Embryonic facial prominence (tissue), 1 donor: ENCODE data around the gene FAM90A1.
A peak's percentile ranks its signal among the peaks of the same experiment; 100 is the strongest.
"Not testable (repeated sequence)": the region's sequence is repeated elsewhere in the genome, so short reads cannot be mapped to it uniquely, and the experiment has no call there.

Source experiments
- DNase-seq: peaks from one replicate; pipeline ENCODE4 v3.0.0-alpha.2; 2016; ENCODE audit errors: extremely low spot score

FAM90A1 gene, protein sequence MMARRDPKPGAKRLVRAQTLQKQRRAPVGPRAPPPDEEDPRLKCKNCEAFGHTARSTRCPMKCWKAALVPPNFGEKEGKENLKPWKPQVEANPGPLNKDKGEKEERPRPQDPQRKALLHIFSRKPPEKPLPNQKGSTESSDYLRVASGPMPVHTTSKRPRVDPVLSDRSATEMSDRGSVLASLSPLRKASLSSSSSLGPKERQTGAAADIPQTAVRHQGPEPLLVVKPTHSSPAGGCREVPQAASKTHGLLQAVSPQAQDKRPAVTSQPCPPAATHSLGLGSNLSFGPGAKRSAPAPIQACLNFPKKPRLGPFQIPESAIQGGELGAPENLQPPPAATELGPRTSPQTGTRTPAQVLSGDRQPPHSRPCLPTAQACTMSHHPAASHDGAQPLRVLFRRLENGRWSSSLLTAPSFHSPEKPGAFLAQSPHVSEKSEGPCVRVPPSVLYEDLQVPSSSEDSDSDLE

DNA sequence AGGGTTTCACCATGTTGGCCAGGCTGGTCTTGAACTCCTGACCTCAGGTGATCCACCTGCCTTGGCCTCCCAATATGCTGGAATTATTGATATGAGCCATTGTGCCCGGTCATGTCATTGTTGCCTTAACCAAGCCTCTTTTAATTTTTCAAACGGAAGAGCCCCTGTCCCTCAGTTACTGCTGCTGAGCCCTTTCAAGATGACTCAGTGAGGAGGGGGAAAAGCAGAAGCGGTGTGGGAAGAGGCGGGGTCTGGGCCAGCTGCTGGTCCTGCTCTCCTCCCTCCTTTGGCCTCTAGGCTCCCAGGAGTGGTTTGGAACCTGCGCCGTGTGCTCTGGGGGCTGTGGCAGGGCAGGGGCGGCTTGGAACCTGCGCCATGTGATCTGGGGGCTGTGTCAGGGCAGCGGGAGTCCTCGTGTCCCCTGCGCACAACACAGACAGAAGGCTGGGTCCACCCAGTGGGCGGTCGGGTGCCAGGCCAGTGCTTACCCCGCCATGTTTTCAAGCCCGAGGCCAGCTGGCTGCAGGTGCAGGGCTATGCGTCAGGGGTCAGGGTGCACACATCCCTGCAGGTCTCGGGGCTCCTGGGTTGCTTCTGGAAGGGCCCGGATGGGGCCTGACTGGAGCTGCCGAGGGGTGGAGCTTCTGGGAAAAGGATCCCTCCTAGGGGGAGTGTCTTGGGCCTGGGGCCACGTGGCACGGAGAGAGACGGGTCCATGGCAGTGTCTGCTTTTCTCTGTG is at the start of gene FAM90A1:
Gene FAM90A1 (minus strand): TSS at position 627 of the 740 bp plus-strand sequence. CDS start 2,786 bp downstream, outside the sequence.
- not testable (repeated sequence) for DNase-seq

DNA sequence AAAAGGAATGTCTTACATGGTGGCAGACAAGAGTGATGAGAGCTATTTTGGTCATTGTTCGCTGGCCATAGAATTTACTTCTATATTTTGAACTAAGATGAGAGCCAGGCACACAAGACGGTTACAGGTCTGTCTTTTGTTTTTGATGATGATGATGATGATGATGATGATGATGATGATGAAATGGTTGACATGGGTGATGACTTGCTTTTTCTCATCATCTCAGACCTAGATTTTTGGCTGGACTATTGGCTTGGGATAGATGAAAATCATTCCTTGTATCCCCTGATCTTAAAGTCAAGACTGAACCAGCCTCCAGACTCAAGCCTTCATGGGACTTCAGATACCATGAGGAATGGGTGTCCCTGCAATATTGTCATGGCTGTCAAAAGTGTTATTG is 49.0 kb upstream of the FAM90A1 start:
- not testable (repeated sequence) for DNase-seq

DNA sequence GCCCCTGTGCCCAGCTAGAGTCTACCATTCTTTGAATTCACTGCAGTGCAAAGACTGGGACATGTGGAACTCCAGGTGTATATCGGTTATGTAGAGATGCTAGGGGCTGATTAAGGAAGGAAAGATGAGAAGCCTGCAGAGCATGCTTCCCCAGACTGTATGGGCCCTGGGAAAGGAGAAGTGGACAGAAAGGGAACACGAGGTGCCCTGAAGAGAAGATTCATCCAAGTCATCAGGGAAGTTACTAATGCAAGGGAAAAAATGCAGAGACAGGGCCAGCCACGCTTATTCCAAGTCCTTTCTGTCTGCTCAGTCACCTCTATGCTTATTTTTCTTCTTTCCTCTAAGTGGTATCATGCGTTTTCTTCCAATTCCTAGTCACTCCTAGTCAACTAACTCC is 39.3 kb upstream of the FAM90A1 start:
- not testable (repeated sequence) for DNase-seq

DNA sequence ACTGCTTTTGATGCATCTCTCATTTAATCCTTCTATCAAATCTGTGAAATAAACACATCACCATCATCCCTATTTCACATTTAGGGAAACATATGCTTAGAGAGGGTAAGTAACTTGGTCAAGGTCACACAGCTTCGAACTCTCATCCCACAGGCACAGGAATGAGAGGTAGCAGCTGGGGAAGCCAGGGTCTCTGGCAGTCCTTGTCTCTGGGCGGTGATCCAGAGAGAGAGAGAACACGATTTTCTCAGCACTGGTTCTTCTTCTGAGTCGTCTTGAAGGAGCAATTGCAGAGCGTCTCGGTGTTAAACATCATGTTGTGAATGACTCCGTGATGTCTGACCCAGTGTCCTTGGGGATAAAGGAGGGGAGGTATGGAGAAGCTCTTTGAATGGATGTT is 36.8 kb upstream of the FAM90A1 start:
- DNase-seq, result not testable (repeated sequence)

DNA sequence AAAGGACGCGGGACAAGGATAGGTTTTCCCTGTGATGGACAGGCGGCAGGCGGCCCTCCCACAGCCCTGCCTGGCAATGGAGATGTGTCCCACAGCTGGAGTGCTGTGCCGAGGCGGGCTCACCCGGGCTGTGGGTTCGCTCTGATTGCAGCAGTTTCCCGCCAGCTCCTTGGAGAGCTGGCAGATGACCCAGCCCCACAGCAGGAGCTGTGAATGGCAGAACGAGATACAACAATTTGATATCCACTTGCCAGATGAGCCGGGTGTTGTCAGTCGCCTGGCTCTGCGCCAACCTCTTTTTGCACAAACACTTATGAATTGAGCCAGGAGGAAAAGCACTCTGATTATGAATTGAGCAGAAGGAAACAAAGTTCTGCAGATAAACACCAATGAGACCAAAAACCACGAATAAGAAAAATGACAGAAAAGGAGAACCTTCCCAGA is 33.7 kb upstream of the FAM90A1 start:
- DNase-seq, result not testable (repeated sequence)

DNA sequence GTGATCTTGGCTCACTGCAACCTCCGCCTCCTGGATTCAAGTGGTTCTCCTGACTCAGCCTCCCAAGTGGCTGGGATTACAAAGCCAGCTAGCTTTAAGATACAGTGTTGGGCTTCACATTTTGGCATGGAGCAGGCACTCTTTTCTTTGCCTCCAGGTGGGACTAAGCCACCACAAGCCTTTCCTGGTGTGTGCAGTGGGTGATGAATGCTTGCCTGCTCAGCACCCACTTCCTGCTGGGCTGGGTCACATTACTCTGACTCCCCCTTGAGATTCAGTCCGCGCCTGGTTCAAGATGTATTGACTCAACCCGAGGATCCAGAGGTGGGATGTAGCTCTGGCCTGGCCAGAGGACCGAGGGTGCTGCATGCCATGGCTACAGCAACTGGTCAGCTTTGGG is 28.9 kb upstream of the FAM90A1 start:
- not testable (repeated sequence) for DNase-seq

DNA sequence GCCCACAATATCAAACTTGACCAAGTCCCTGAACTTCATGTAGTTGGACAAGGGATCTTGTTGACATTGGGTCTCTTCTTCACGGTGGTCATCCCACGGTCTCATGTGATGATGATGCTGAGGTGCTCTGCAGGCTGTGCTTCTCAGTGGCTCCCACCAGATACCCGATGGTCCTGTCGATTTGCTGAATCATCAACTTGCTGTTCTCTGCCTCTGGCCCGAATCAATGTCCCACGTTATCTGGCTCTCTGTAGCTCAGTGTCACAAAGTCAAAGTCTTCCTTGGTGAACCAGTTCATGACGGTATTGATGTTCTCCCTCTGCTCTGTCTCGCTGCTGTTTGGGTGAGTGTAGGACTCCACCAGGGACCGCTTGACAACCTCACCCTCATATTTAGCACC is 27.3 kb upstream of the FAM90A1 start:
- not testable (repeated sequence) for DNase-seq

DNA sequence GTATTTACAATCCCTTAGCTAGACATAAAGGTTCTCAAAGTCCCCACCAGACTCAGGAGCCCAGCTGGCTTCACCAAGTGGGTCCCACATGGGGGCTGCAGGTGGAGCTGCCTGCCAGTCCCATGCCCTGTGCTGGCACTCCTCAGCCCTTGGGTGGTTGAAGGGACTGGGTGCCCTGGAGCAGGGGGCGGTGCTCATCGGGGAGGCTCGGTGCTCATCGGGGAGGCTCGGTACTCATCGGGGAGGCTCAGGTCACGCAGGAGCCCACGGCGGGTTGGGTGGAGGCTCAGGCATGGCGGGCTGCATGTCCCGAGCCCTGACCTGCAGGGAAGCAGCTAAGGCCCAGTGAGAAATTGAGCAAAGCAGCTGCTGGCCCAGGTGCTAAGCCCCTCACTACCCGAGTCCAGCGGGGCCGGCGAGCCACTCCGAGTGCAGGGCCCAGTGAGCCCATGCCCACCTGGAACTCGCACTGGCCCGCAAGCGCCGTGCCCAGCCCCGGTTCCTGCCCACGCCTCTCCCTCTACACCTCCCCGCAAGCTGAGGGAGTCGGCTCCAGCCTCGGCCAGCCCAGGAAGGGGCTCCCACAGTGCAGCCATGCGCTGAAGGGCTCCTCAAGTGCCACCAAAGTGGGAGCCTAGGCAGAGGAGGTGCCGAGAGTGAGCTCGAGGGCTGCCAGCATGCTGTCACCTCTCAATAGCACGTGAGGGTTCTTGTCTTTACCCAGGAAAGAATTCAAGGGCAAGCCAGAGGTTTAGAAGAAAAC is 24.8 kb upstream of the FAM90A1 start:
- DNase-seq, result not testable (repeated sequence)

DNA sequence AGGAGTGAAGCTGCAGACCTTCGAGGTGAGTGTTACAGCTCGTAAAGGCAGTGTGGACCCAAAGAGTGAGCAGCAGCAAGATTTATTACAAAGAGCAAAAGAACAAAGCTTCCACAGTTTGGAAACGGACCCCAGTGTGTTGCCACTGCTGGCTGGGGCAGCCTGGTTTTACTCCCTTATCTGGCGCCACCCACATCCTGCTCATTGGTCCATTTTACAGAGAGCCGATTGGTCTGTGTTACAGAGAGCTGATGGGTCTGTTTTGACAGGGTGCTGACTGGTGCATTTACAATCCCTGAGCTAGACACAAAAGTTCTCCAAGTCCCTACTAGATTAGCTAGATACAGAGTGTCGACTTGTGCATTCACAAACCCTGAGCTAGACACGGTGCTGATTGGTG is 24.2 kb upstream of the FAM90A1 start:
- not testable (repeated sequence) for DNase-seq

DNA sequence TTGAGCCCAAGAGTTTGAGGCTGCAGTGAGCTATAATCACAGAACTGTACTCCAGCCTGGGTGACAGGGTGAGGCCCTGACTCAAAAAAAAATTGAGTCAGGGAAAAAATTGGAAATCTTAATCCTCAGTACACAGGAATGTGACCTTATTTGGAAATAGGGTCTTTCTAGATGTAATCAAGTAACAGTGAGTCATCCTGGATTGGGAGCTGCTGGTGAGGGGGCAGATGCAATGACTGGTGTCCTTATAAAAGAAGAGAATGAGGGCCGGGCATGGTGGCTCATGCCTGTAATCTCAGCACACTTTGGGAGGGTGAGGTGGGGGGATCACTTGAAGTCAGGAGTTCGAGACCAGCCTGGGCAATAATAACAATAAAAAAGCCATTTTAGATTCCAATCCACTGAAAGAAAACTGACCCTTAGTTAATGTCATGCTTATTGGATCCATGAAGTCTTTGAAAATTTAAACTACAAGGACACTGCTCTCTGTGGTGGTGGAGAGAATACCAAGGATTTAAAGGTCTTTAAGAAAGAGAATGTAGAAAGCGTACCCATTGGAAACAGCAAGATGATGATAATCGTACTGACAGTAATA is 19.6 kb upstream of the FAM90A1 start:
- DNase-seq, result not testable (repeated sequence)

DNA sequence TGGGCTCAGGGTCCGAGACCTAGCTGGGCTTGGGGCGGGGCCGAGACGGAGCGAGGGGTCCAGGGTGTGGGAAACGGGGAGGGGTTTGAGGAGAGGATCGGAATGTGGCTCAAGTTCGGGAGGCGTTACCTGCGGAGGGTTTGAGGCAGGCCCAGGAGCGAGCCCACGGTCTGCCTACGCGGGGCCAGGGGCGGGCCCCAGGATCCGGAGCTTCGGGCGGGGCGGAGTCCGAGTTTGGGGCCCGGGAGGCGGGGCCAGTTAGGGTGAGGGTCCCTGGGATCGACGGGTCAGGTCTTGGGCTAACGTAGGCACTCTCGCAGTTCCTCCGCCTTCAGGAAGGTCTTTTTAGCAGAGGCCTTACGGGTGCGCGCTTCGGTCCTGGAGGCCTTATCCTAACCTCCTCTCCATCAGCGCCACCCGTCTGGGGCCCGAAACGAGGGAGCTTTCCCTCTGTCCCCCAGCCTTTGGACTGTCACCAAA is 16.3 kb upstream of the FAM90A1 start:
- peak; percentile 9 for DNase-seq

DNA sequence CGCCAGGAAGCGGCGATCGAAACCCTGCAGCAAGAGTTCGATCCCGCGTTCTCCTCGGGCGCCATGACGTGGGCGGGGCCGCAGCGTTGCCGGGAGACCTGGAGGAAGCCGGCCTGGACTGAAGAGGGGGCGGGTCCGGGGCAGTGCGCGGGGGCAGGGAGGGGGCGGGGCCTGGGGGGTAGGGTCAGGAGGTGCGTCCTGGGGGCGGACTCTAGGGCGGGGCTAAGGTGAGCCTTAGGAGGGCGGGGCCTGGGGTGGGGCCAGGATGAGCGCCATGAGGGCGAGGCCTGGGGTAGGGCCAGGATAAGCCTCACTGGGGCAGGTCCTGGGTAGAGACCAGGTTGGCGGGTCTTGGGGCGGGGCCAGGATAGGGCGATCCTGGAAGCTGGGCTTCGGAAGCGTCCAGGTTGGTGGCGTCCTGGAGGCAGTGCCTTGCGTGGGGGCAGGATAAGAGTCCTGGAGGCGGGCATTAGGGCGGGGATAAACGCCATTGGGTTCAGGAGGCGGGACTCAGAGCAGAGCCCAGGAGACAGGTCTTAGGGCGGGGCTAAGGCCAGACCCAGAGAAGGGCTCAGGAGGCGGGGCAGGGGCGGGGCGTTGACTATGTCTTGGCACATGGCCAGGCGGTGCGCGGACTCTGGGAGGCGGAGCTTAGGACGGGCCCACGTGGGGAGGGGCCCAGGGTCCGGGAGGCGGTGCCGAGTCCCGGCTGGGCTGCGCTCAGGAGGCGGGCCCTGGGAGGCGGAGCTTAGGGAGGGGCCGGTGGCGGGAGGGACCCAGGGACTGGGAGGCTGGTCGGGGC is 15.7 kb upstream of the FAM90A1 start:
- DNase-seq, result peak; percentile 82

DNA sequence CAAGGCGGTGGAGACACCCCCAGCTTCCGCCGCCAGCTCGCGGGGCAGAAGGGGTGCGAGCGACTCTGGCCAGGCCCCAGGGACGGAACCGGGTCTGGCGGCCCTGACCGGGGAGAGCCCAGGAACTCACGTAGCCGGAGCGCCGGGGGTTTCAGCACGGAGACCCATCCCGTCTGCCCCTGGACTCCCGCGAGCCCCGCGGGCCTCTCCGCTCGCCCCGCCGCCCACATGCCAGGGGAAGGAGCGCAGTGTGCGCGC is 15.1 kb upstream of the FAM90A1 start:
- not testable (repeated sequence) for DNase-seq

DNA sequence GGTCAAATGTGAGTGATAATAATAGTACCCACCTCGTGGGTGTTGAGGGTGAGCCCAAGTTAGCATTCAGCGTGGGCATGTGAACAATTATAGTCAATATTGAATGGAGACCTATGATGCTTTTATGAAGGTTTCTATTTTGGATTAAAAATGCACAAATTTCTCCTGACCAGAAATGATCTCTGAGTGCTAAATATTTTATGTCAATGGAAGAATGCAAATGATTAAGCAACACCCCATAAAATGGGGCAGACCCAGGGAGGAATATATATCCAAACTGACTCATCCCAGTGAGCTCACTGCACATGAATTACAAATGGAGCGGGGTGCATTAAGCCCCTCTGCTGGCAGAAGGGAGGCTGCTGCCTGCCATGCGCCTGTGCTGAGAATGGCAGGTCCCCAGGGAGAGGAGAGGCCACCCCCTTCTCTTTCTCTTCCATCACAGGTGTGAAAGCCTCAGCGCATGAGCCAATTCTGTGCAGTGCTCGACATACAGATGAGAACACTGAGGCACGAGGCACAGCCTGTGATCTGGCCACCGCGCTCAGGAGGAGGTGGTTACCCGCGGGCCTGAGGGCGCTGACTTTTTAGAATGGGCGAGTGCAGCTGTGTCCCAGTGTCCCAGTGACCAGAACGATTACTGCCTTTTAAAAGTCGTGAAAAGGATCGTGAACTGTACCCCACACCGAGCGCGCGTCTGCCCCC is 14.7 kb upstream of the FAM90A1 start:
- DNase-seq, result not testable (repeated sequence)

DNA sequence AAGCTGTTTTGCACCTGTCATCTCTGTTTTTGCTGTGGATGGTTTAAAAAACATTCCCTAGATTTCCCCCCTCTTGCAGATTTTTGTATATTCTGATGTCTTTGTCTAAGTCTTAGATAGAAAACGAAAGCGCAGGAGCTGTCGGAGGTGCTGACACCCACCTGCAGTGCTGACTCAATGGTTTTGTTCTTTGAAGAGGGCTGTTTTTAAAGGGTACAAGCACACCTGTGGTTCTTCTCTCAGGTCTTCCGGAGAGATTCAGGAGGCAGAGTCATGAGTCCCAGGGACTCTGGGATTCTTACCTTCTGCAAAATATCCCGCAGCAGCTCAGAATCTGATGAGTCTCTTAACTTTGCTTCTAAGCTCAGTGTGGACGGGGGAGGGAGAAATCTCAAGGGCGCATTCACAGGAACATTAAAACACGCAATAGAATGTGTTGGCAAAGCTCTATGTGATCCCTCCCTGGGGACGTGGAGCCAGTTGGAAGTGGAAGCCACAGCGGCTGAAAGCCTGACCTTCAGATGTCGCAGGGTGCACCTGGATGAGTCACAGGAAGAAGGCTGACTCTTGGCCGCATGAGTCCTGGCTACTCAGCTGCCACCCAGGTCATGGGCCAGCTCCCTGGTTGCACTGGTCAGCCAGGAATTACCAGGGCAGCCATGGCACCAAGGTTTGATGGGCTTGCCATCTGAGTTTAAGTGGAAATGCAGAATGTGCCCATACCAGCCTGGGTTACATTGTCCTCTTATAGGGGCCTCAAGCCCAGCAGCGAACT is 13.1 kb upstream of the FAM90A1 start:
- DNase-seq, result not testable (repeated sequence)

DNA sequence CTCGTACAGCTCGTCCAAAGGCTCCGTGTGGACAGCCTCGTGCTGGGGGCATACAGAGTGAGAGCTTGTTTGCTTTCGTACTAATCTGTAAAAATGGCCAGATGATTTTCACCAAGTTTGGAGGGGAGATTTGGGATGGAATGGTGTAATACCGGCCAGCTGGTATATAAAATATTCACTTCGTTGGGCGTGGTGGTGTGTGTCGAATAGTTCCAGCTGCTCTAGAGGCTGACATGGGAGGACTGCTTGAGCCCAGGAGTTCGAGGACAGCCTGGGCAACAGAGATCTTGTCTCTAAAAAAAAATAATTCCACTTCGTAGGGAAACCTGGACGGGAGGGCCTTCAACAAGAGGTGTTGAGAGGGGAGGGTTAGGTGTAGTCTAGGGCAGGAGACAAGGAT is 9.6 kb upstream of the FAM90A1 start:
- not testable (repeated sequence) for DNase-seq

DNA sequence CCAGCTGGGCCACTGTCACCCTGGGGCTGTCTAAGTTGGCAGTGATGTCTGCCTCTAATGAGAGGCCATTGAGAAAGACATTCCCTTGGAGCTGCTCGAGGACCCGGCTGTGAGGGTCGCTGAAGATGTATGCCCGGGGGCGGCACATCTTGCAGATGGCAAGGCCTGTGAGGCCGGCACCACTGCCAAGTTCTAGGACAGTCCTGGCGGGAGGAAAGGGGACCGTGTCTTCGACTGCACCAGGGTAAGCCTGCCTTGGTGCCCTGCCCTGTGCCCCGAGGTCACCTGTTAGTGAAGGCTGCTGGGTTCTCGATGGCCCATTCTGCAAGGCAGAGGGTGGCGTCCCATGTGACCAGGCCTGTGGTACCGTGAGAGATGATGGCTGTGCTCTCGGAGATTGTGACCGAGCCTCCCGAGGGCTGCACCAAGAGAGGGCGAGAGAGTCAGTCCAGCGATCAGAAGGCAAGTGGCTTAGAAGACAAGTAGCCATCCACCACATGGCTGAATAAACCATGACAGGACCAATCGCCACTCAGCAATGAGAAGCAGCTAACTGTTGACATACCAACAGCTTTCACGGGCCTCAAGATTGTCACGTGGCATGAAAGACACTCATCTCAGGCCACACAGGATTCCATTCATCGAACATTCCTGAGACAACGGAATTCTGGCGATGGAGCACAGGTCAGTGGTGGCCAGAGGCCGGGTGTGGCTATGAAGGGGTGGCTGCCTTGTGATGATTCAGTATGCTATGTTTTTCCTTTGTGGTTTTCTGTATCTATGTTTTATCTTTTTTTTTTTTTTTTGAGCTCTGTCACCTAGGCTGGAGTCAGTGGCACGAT is 8.1 kb upstream of the FAM90A1 start:
- DNase-seq, result not testable (repeated sequence)

DNA sequence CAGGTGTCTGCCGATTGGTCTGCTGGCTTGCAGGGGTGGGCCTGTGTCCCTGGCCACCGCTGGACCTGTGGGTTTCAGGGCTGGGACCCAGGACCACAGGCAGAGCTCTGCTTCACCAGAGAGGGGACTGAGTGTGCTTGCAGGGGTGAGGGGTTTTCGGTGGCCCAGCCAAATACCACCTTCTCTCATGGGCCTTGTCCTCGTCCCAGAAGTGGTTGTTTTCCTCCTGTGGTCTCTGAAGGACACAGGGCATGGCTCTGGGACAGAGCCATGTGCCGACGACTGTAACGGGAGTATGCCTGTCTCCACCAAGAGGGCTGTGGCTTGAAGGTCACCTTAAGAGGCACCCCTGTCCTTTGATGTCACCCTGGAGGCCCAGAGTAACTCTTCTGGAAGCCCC is 7.3 kb upstream of the FAM90A1 start:
- DNase-seq, result not testable (repeated sequence)
